ENCODE results near the gene TPGS2. TPM values are rescaled to one million over a fixed set of nuclear protein-coding genes. Genes with fewer than 3 reads are reported as not detected.
"Not testable (repeated sequence)": the region's sequence is repeated elsewhere in the genome, so short reads cannot be mapped to it uniquely, and the experiment has no call there.

The TPGS2 gene
- total RNA-seq, 1 experiment from 2014 or later: 62.6 TPM

DNA sequence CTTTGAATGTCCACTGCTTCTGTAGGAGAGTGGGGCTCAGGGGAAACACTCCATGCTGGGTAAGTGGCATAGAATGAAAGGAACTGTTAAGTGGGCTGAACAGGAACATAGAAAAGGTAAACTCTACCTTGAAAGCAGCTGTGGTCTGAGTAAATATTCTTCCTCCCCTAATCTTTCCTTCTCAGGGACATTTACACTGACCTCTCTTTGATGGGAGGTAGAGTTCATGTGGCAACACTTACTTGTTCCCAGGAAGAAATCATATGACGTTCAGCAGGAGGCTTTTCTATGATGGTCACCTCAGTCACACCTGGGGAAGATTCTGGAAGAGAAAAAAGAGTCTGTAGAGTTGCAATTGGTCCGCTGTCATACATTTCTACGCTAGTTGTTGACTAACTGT, 10.2 kb downstream of the TPGS2 start:
- H3K27me3 ChIP-seq (ENCODE audit: insufficient read depth, low read depth): no peaks in the 10 kb centered on the region
- H3K9me3 ChIP-seq (ENCODE audit: insufficient read depth, low read depth): no peaks in the 10 kb centered on the region
- no peaks in the 10 kb centered on the region for H4K20me1 ChIP-seq (ENCODE audit: insufficient read depth)
- no TSS peak for BruUV-seq (replicated peaks)
- H3K27ac ChIP-seq: no peak overlapping the region
- no peak overlapping the region for H2AFZ ChIP-seq
- TF ChIP-seq, protein P1, sequence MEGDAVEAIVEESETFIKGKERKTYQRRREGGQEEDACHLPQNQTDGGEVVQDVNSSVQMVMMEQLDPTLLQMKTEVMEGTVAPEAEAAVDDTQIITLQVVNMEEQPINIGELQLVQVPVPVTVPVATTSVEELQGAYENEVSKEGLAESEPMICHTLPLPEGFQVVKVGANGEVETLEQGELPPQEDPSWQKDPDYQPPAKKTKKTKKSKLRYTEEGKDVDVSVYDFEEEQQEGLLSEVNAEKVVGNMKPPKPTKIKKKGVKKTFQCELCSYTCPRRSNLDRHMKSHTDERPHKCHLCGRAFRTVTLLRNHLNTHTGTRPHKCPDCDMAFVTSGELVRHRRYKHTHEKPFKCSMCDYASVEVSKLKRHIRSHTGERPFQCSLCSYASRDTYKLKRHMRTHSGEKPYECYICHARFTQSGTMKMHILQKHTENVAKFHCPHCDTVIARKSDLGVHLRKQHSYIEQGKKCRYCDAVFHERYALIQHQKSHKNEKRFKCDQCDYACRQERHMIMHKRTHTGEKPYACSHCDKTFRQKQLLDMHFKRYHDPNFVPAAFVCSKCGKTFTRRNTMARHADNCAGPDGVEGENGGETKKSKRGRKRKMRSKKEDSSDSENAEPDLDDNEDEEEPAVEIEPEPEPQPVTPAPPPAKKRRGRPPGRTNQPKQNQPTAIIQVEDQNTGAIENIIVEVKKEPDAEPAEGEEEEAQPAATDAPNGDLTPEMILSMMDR (conservative IDR thresholded peaks at IDR 0.05): no peak
- no peak for TF ChIP-seq EZH2 (IDR thresholded peaks at IDR 0.05; ENCODE audit: low read depth)
- ChIA-PET POLR2A (ENCODE audit: unreplicated experiment) (no interaction called here), CTCF (no interaction called here)
- no peak for DNase-seq
- H3K4me2 ChIP-seq: no peak overlapping the region
- H3K79me2 ChIP-seq (ENCODE audit: low read depth): no peaks in the 10 kb centered on the region
- no peak overlapping the region for H3K4me3 ChIP-seq
- H3F3A ChIP-seq (ENCODE audit: insufficient read depth, low read depth): no peaks in the 10 kb centered on the region
- H3K36me3 ChIP-seq (ENCODE audit: low read depth): no peaks in the 10 kb centered on the region
- H3K9me2 ChIP-seq (ENCODE audit: insufficient read depth): no peaks in the 10 kb centered on the region
- intact Hi-C loops (cut with micrococcal nuclease; ENCODE audit: unreplicated experiment): no loop called here
- no peaks in the 10 kb centered on the region for H3K4me1 ChIP-seq (replicated peaks; ENCODE audit: insufficient read depth)

DNA sequence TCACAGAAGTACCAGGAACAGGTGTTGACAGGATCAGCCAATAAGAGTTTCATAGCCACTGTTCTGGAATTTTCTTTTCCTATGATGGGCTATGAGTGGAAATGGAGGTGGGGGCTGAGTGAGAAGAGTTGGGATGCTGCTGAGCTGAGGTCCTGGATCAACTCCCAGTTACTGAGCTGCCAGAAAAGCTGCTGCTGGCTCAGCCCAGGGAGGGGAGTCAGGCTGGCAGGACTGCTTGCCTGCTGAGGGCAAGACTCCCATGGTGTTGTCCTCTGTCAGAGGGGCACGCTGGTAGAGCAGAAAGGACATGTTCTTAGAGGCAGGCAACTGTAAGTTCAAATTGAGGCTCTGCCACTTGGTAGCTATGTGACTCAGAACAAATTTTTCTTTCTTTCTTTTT, 11.8 kb downstream of the TPGS2 start:
- Histone ChIP-seq H3K9me3 (ENCODE audit: insufficient read depth, low read depth) (no peaks in the 10 kb centered on the region), H3K4me1 (replicated peaks; ENCODE audit: insufficient read depth) (no peaks in the 10 kb centered on the region), H3F3A (ENCODE audit: insufficient read depth, low read depth) (no peaks in the 10 kb centered on the region), H2AFZ (no peak overlapping the region), H3K27ac (no peak overlapping the region), H3K27me3 (ENCODE audit: insufficient read depth, low read depth) (no peaks in the 10 kb centered on the region), H3K4me2 (no peak overlapping the region), H3K9me2 (ENCODE audit: insufficient read depth) (no peaks in the 10 kb centered on the region), H3K36me3 (ENCODE audit: low read depth) (no peaks in the 10 kb centered on the region), H4K20me1 (ENCODE audit: insufficient read depth) (no peaks in the 10 kb centered on the region), H3K79me2 (ENCODE audit: low read depth) (no peaks in the 10 kb centered on the region), H3K4me3 (no peak overlapping the region)
- DNase-seq: no peak
- CTCF ChIA-PET: no interaction called here
- POLR2A ChIA-PET (ENCODE audit: unreplicated experiment): no interaction called here
- no TSS peak for BruUV-seq (replicated peaks)
- intact Hi-C loops (cut with micrococcal nuclease; ENCODE audit: unreplicated experiment): no loop called here
- no peak for TF ChIP-seq EZH2 (IDR thresholded peaks at IDR 0.05; ENCODE audit: low read depth)
- TF ChIP-seq, protein P1 (conservative IDR thresholded peaks at IDR 0.05): no peak

DNA sequence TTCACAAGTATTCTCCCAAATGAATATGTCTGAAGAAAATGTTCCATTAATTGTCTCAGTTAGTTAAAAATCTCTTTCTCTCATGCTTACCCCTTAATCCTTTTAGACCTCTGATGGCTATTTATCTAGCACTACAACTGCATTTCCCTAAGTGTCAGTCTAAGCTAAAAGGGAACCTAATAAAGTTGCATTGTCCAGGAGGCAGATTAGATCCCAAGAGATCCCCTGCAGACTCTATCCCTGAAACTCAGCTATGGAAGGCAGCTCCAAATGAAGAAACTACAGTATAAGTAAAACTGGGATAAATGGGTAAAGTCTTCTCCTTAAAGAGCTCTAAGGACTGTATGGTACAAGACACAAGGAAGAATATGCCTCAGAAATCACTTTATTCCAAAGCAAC, 12.7 kb downstream of the TPGS2 start:
- CTCF ChIA-PET; POLR2A ChIA-PET (ENCODE audit: unreplicated experiment); H4K20me1 ChIP-seq (ENCODE audit: insufficient read depth); H3K27ac ChIP-seq; H2AFZ ChIP-seq; H3K9me3 ChIP-seq (ENCODE audit: insufficient read depth, low read depth); BruUV-seq (replicated peaks); H3K4me1 ChIP-seq (replicated peaks; ENCODE audit: insufficient read depth); H3K9me2 ChIP-seq (ENCODE audit: insufficient read depth); H3K4me2 ChIP-seq; H3K79me2 ChIP-seq (ENCODE audit: low read depth); intact Hi-C loops (cut with micrococcal nuclease; ENCODE audit: unreplicated experiment); H3K4me3 ChIP-seq; H3K36me3 ChIP-seq (ENCODE audit: low read depth); DNase-seq; H3F3A ChIP-seq (ENCODE audit: insufficient read depth, low read depth); H3K27me3 ChIP-seq (ENCODE audit: insufficient read depth, low read depth): not testable (repeated sequence)

DNA sequence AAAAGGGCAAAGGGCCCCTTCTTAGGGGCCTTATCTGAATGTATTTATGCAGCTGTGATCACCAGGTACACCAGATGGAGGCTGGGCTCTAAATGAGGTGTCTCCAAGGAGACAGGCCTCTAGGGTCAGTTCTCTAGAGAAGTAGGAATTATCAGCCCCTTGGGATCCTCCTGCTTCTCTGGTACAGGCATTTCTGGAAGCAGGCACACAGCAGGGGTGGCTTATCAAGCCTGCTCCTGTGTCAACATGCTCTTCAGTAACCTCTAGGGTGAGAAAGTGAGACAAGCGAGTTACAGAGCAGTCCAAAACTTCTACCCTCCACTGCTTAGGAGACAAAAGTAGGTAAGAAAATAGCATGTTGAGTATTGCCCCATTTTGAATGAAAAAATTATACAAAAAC, 13.8 kb downstream of the TPGS2 start:
- Histone ChIP-seq H2AFZ (no peak overlapping the region), H3K4me2 (no peak overlapping the region), H3K79me2 (ENCODE audit: low read depth) (no peaks in the 10 kb centered on the region), H4K20me1 (ENCODE audit: insufficient read depth) (no peaks in the 10 kb centered on the region), H3K27me3 (ENCODE audit: insufficient read depth, low read depth) (no peaks in the 10 kb centered on the region), H3K4me3 (no peak overlapping the region), H3K36me3 (ENCODE audit: low read depth) (no peaks in the 10 kb centered on the region), H3F3A (ENCODE audit: insufficient read depth, low read depth) (no peaks in the 10 kb centered on the region), H3K9me2 (ENCODE audit: insufficient read depth) (no peaks in the 10 kb centered on the region), H3K27ac (no peak overlapping the region), H3K4me1 (replicated peaks; ENCODE audit: insufficient read depth) (no peaks in the 10 kb centered on the region), H3K9me3 (ENCODE audit: insufficient read depth, low read depth) (no peaks in the 10 kb centered on the region)
- POLR2A ChIA-PET (ENCODE audit: unreplicated experiment): no interaction called here
- no TSS peak for BruUV-seq (replicated peaks)
- intact Hi-C loops (cut with micrococcal nuclease; ENCODE audit: unreplicated experiment): no loop called here
- CTCF ChIA-PET: no interaction called here
- no peak for DNase-seq
- TF ChIP-seq EZH2 (IDR thresholded peaks at IDR 0.05; ENCODE audit: low read depth): no peak
- TF ChIP-seq, protein P1 (conservative IDR thresholded peaks at IDR 0.05): no peak

Data from PC-9 (cell line).